Activated gamma-delta T cell treated with anti-CD3 and anti-CD28 coated beads, Interleukin-2, amount 50 U/mL, for 16 hours (primary cell): ENCODE results near the gene MKNK1.

Experiments
- DNase-seq: peaks from one replicate; pipeline ENCODE4 v3.0.0-alpha.2; 2020; ENCODE audit warnings: low read depth

MKNK1 gene

DNA sequence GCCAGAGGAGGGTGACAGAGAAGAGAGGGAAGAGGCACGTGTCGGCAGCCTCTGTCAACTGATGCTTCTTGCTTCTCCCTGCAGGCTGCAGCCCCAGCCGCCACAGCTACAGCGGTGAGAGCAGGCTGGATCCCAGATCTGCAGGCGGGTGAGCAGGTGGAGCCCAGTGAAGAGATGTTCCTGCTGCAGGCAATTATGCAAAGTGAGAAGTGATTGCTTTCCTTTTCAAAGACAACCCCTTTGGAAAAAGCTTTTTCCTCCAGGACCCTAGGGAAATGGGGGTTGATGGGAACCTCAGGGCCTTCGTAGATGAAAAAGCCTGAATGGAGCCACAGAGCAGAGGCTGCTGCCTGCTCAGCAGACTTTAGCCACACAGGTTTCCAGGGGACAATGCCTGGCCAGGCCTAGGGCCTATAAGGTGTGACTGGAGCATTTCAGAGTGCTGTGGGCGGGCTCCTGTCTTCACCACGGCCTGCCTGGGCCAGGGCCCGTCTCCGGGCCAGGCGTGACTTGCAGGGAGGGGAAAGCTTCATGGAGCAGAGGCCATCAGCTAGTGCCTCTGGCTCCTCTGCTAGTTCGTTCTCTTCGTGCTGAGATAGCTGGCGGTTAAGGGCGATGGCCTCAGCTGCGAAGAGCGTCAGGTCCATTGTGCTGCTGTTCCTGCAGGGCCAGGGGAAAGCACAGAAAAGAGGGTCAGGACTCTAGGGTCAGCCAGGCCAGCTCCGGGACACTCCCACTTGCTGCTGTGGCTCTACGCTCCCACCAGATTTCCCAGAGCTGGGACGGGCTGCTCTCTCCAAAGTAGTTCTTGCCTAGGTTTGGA is 45.7 kb downstream of the MKNK1 start:
- DNase-seq: no peak

DNA sequence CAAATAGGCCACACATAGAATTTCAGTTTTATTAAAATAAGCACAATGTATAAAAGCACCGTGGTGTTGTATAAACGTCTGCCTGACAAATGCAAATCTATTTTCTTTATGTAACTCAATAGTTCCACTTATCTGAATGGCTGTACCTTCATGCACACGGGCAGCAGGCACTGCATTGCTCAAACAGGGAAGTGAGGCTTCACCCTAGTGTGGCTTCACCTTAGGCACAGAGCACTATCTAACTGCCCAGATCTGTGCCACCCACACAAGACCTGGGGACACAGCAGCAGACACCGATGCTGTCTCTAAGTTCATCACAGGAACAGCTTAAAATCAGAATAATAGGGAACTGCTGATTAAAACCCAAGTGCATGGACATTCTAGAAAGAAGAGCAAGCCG is 46.7 kb downstream of the MKNK1 start:
- no peak for DNase-seq

DNA sequence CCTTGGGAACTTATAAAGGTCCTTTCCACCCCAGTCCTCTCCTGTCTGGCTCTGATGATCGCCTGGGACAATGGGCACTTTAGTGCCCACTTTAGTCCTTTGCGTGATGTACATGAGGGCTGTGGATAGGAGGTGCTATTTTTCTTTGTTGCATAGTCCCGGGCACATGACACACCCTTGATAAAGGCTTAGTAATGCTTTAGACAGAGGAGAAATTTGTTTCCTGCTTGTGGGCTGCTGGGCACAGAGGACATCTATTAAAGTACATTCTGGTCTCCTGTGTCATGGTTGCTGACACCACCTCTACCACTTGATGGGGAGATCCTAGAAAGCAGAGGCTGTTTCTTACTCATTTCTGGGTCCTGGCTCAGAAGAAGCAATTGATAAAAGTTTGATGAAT is 47.2 kb downstream of the MKNK1 start:
- DNase-seq: no peak

DNA sequence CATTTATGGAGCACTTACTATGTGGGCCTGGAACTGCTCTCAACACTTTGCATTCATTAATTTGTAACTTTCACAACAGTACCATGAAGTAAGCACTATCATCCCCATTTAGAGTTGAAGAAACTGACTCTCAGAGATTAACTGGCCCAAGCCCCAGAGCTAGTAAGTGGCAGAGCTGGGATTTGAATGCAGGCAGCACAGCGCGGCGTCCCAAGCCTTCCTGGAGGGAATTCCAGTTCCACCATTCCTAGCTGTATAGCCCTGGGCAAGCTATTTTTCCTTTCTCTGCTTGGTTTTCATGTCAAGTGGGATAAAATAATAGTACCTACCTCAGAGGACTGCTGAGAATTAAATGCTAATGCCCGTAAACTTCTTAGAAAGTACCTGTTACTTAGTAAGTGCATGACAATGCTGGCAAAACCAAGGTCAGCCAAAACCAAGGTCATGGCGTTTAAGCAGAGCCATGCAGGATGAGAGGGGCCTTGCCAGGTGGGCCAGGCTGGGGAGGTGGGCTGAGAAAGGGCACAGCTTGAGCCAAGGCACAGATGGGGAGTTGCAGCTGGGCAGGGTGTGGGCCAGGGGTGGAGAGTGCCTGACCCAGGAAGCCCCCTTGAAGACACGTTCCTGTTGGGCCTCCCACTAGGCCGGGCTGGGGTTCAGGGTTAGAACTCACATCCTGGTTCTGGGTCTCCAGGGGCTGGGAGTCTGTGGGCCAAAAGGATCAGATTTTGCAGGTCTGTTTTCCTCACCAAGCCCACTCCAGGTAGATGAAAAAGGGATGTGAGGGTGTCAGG is 48.0 kb downstream of the MKNK1 start:
- DNase-seq: no peak

DNA sequence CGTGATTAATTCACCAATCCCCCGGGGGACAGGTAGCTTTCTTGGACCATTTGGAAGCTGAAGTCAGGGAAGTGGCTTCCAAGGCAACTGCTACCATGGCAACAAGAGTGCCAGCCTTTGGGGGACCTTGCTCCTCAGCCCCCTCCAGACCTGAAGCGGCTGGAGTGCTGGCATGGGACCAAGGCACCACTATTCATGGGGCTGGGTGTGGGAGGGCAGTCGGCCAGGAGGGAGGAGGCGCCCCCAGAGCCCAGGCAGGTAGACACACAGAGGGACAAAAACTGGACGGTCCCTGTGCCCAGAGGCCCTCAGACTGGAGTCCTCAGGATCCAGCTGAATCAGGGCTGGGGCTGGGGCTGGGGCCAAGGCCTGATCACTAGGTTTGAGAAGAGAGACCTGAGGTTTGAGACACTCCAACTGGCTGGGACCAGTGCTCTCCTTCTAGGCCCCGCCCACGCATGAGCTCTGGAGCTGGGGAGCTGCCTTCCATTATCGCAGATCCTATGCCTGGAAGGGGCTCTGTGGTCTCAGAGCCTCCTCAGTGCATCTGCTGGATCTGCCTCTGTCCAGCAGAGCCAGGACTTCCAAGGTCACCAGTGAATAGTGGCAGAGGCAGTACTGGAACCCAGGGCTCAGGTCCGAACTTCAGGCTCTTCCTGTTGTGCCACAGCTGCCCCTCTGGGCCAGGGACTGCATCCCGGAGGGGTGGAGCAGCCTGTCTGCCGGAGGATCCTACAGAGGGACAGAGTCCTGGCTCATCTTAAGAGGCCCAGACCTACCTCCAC is 49.3 kb downstream of the MKNK1 start:
- DNase-seq: no peak

DNA sequence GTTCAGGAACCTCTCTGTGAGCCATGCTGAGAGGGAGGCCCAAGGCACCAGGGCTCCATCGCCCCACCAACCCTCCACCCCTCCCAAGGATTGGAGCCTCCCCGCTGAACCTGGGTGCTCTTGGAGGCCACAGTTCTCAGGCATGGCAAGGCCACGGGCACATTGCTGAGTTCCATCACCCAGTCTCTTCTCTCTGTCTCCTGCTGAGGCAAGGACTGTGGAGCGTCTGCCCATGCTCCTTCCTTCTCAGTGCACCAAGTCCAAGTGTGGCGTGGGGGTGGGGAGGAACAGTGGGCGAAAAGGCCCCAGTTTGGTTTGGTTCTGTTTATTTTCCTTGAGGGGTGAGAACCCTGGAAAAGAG is 49.9 kb downstream of the MKNK1 start:
- no peak for DNase-seq

DNA sequence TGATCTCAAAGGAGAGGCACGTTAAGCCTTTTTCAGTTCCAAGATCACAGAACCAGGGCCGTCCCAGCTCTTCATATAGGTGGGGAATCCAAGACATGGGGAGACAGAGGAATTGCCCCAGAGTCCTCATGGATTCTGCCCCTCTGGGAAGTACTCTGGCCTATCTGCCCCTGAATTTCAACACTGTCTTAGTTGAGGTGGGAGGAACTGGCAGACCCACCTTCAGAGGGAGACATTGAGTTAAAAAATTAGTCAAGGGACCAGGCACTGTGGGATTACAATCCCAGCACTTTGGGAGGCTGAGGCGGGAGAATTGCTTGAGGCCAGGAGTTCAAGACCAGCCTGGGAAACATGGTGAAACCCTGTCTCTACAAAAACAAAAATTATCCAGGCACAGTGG is 50.6 kb downstream of the MKNK1 start:
- no peak for DNase-seq

DNA sequence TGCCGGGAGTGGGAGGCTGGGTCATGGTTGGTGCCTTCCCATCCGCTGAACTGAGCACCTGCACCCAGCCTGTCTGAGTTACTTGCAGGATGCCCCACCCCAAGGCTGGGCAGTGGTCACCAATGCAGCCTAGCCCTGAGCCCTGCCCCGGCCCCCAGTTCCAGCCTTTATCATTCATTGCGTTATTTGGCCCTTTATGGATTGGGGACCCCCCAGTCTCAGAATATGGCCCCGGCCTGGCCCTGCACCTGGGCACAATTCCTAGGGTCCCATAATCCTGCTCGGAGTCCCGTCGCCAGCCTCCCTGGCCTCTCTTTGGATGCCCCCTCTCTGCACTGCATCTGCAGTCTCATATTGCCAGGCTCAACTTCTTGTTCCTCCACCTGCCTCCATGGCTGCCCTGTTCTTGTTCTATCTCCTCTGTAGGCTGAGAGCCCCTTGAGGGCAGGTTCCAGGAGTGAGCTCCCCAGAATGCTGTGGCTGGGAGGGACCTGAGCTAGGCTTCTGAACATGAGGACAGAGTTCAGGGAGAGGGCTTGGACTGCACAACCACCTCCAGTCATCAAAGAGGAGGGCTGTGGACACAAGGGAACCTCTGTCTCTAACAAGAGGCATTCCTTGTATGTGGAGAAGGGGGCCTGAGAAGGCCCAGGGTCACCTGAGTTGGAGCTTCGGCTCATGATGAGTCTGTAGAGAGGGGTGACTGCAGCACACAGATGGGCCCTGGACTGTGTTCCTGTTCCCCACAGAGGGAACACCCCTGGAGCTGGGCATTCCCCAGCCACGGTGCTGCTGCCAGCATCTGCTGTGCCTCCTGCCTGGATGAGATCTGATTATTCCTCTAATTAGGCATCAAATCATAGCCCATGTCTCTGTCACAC is 51.5 kb downstream of the MKNK1 start:
- DNase-seq: no peak

DNA sequence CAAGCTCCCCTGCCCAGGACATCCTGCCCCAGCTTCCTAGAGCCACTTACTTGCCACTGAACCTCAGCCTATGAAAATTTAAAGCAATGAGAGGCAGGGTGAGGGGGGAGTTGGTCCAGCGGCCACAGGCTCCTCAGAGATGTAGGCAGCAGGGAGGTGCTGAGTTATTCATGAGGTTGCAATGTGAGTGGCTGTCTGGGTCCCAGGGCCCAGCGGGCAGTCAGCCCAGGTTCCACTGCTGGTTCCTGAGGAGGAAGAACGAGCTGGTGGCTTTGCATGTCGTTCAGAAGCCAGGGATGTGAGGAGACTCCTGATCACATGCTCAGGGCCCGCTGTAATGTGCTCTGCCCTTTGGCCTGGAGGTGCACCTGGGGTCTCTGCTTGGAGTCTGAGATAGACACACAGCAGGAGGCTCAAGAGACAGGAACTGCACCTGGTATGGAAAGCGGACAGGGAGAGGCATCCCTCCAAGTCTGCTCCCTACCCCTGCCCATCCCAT is 52.4 kb downstream of the MKNK1 start, which contains the start of gene KNCN:
KNCN (minus strand) TSS at position 51 of the 499 bp plus-strand sequence. CDS start 432 bp downstream, outside the sequence.
- DNase-seq: no peak

DNA sequence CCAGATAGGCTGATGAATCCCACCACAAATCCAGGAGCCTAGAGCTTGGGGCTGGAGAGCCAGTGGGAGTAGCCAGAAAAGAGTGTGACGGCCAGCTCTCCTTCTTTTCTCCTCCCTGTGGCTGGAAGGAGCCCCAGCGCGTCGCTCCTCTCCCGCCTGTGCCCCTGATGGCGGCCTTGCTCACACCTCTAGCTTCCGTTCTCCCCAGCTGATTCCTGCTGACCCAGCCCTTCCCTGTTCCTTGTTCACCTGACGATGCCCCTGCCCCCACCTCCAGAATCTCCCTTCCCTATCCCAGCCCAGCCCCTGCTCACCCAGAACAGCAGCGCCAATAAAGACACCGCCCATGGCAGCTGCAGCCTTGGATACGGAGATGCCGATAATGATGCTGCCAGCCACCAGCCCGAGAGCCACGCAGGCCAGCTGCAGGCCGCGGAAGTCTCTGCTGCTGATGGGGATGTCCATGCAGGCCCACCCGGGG is 53.3 kb downstream of the MKNK1 start:
- DNase-seq: no peak

DNA sequence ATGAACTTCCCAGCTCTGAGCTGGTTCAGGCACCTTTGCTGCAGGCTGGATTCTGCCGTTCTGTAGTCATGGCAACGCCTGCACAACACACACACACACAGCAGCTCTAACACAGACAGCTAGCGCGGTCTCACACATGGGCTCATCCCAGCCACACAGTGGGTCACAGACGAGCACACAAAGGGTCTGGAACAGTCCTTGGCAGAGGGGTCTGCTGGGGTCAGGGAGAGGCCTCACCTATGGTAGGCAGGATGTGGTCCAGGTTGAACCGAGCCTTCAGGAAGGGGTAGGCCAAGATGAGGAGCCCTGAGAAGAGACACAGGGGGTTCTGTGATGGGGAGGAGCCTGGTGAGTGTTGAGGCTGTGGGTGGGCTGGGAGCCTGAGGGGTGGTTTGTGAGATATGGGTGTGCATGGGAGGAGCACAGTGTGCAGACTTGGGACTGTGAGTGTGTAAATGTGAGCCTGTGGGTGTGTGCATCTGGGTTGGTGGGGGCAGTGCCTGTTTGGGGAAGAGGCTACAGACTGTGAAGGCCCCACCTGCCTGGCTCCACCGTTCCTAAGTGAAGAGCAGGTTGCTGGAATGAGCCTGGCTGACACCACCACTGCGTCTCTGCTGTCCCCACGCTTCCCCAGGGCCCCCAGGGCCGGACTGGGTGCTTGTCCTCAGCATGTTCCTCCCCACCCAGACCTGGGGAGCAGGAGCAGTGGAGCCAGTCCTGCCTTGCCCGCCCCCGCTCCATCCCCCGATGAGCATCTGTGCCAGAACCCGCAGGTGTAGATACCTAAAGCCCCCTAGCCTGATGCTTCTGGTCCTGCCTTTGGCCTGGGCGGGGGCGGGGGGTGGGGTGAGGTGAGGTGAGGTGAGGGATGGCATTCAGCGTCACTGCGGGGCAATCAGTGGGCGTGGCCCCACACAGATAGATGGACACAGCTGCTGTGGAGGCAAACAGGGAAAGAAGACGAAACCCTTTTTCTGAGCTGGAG is 54.1 kb downstream of the MKNK1 start:
- DNase-seq: peak; percentile 46

DNA sequence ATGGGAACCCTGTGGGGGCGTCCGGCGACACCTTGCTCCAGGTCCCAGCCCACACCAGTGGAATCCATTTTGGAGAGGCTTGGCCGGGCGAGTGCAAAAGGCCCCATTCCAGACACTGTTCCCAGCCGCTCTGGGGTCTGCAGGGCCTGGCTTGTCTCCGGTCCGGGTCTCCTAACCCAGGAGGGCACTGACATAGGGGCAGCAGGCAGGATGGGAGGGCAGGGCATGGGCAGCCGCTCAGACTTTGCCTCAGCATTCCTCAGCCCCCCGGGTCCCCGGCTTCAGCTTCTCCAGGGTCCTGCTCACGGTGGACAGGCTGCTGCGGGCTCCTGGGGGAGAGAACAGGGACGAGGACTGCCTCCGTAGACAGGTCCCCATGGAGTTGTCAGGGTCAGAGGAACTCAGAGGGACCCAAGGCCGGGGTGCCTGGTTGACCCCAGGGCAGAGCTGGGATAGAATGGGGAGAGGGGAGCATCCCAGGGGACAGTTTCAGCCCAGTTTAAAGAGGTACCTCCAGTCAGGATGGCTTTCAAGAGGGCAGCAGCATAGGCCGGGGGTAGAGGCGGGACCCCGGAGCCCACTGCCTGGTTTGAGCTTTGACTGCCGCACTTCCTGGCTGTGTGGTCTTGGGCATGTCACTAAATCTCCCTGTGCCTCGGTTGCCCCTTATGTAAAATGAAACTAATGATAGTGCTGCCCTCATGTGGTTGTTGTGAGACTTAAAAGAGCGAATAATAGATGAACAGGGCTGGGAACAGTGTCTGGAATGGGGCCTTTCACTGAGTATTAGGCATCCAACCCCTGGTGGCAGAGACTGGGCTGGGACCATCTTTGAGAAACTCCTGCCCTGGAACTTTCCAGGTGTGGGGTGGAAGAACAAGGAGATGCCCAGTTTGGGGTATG is 56.3 kb downstream of the MKNK1 start:
- no peak for DNase-seq

DNA sequence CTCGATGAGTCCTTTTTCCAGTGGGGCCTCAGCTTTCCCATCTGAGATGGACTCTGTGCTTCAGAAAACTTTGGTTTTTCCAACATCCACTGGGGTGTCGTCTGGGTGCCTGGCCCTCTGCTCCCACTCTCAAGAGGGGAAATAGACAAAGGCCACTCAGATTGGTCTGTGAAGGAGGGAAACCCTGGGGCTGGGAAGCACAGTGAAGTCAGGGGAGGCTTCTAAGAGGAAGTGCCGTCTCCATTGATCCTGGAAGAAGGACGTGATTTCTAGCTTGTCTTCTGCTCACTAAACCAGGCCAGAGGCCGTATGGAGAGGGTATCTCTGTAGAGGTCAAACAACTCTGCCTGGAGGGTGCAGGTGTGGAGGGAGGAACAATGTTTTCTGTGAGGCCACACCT is 57.9 kb downstream of the MKNK1 start:
- no peak for DNase-seq

DNA sequence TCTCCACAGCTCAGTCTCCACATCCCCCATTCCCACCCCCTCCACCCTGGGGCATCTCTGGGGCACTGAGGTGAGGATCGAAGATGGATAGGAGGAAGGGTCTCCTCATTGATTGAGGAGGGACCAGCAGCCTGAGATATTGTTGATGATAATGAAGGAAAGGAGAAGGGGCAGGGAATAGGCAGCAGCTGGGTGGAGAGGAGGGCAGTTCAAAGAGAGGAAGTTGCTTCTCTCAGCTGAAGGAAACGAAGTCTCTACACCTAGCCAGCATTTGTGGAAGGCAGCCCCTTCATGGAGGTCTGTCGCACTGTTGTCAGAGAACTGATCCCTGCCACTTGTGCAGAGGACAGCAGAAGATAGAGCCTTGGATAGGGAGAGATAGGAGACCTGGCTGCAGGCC is 58.3 kb downstream of the MKNK1 start:
- DNase-seq: no peak

DNA sequence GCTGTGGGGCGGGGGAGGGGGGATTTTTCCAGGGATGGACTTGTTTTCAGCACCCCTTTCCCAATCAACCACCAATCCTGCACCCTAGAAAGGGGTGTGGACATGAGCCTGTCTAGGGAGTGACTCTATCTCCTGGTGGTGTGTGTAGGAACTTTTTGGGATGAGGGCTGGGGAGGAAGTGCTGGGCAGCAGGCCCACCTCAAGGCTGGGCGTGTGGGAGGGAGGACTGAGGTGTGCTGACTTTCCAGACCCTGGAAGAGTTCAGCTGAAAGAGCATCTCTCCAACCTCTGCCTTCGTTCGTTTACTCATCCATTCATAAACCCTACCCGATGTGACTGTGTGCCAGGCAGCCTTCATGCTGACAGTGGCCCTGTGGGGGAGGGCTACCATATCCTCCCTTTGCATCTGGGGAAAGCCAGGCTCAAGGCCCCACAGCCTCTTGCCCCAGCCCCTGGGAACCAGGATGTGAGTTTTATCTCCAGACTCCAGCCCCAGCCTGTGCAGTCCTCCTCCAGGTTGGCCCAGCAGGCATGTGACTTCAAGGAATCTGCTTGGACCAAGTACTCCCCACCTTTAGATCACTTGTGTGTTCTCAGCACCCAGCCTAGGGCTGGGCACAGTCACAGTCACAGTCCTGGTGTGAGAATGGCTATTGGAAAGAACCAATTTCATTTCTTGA is 59.4 kb downstream of the MKNK1 start:
- no peak for DNase-seq

DNA sequence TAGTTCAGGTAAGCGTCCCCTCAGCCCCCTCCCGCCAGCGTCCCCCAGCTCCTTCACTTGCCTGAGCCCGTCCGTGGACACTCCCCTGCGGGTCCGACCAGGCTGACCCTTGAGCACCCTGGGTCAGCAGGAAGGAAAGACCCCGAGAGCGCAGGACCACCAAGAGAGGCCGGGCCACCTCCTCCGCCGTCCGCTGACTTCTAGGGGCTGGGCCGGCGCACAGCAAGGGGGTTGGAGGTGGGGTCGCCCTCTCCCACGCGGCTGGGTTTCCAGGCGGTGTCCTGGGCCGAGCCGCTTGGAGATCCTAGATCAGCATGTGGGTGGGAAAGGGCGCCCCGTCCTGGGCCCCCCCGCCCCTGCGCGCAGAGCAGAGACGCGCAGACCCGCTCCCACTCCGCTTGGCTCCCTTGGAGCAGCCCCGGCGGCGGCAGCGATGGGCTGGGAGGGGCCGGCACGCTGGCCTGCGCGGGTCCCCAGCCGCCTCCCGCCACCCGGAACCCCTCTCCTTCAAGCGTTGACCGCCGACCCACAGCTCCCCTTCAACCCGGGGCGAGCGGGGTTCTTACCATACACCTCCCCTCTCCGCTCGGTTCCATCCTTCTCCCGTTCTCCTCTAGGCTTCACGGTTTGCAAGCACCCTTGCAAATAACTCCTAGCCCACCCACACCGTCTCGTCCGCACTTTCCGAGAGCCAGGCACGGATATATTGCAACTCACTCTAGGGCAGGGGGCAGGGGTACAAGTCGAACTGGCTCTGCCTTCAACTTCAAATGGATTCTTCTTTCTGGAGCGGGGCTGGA is 60.1 kb downstream of the MKNK1 start:
- DNase-seq: no peak

DNA sequence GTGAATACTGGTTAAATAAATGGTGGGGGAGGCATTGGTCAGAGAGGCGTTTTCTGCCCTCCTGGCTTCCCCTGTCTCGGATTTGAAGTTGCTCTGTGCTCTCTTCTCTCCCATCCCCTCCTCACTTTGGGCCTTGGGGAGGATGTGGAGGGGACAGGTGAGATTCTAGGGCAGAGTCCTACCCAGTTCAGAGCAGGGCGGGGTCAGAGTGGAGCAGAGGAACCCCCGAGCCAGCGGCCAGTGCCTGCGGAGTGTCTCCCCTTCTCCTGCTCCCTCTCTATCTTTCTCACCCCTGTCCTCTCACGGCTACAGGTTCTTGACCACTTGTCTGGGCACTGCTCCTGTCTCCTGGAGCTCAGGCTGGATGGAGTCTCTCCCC is 60.7 kb downstream of the MKNK1 start:
- no peak for DNase-seq

DNA sequence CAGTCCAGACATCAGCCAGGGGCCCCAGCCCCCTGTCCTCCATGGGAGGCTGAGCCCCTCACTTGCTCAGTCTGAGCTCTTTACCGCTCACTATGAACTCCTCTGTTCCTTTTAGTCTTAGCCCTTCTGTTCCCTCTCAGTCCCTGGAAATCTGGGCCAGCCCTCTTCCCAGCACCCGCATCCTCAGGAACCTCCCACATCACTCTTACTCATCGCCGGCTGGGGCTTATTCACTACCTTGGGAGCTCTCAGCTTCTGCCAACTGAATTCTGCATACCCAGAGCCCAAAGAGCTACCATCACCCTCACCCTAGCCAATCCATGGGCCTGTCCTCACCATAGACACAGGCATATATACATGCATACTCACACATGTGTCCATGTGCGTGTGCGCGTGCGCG is 64.1 kb downstream of the MKNK1 start:
- DNase-seq: no peak
